NCI-H2107 (cell line): Measurements from ENCODE around the gene RNF125.
"Not testable (repeated sequence)": the region's sequence is repeated elsewhere in the genome, so short reads cannot be mapped to it uniquely, and the experiment has no call there.

ENCODE experiments used
- DNase-seq: peaks from one replicate; lab custom pipeline; 2025; lab: John Stamatoyannopoulos, UW

The RNF125 gene

GRCh38 chr18:32018331-32019250 is at the start of gene RNF125:
RNF125 (plus strand) TSS chr18:32018825; CDS start chr18:32018864, 39 bp downstream.
- peak; percentile 43 for DNase-seq

- no peak for DNase-seq
Measured at GRCh38 chr18:31970617-31971016, 48.0 kb upstream of the RNF125 start.

- no peak for DNase-seq
Measured at GRCh38 chr18:31973929-31974546, 44.6 kb upstream of the RNF125 start.

GRCh38 chr18:31976242-31976641 is 42.4 kb upstream of the RNF125 start:
- DNase-seq, result no peak

GRCh38 chr18:31977270-31977872 is 41.3 kb upstream of the RNF125 start:
- peak; percentile 9 for DNase-seq

GRCh38 chr18:31978616-31979015 is 40.0 kb upstream of the RNF125 start:
- DNase-seq, result no peak

- DNase-seq, result no peak
Measured at GRCh38 chr18:31979714-31980113, 38.9 kb upstream of the RNF125 start.

- DNase-seq, result no peak
Measured at GRCh38 chr18:31980863-31981262, 37.8 kb upstream of the RNF125 start.

- no peak for DNase-seq
Measured at GRCh38 chr18:31983020-31983419, 35.6 kb upstream of the RNF125 start.

- DNase-seq, result no peak
Measured at GRCh38 chr18:31983976-31984375, 34.6 kb upstream of the RNF125 start.

- no peak for DNase-seq
Measured at GRCh38 chr18:31990823-31991222, 27.8 kb upstream of the RNF125 start.

- DNase-seq, result no peak
Measured at GRCh38 chr18:31996007-31996406, 22.6 kb upstream of the RNF125 start.

GRCh38 chr18:31998880-31999412 is 19.7 kb upstream of the RNF125 start:
- DNase-seq, result no peak

GRCh38 chr18:32001141-32001540 is 17.5 kb upstream of the RNF125 start:
- DNase-seq, result not testable (repeated sequence)

- DNase-seq, result not testable (repeated sequence)
Measured at GRCh38 chr18:32003822-32004221, 14.8 kb upstream of the RNF125 start.

- no peak for DNase-seq
Measured at GRCh38 chr18:32010124-32010721, 8.4 kb upstream of the RNF125 start.

GRCh38 chr18:32011193-32011592 is 7.4 kb upstream of the RNF125 start:
- DNase-seq, result no peak

- peak; percentile 0 for DNase-seq
Measured at GRCh38 chr18:32019251-32019948, 775 bp downstream of the RNF125 start.

GRCh38 chr18:32019949-32020625 is 1.5 kb downstream of the RNF125 start:
- DNase-seq, result not testable (repeated sequence)

GRCh38 chr18:32021756-32022564 is 3.3 kb downstream of the RNF125 start:
- DNase-seq, result no peak
